ENCODE results near the gene COX11.

- TF ChIP-seq CTCF (IDR thresholded peaks at IDR 0.05; ENCODE audit: low read depth, low read length) (no peak), POLR2A (IDR thresholded peaks at IDR 0.05; ENCODE audit: extremely low read depth, insufficient read length) (no peak)
These were observed 23.7 kb downstream of the COX11 start for GRCh38 chr17:54944796-54945195.
